ENCODE results near the gene LIX1L. TPM values are rescaled to one million over a fixed set of nuclear protein-coding genes. Genes with fewer than 3 reads are reported as not detected.

LIX1L gene
- total and polyA plus RNA-seq, 8 donors = 28.9 to 45.7 (median 41.9) TPM

DNA sequence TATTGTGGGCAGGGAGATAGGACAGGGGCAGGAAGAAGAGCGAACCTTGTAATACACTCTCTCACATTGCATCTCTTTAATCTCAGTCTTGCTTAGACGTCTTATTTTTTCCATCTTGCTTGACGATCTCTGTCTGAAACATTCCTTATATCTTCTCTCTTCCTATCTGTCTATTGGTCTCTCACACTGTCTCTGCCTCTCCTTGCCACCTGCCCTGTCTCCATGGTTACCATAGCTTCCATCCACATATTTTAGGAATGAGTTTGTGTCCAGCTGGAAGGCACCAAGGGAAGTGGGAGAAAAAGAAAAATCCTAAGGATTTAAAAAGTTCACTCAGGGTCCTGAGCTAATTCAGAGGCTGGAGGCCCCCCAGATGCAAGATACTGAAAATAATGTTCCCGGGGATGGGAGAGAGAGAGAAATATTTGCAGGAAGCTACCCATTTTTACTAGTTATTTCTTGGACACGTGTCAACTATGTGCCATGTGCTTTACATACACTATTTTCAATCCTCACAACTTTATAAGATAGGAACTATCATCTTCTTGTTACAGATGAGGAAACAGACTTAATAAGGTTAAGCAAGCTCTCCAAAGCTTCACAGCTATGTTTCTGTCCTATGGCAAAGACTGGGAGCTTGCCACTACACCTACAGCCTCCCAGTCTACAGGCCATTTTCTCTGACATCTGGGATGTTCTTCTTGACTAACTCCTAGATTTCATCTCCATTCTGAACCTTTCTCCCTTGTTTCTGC, 5.6 kb upstream of the LIX1L start:
- Histone ChIP-seq H3K9me3 (peaks cover 0 to 6% of the 10 kb centered on the region in 2 donors), H3K36me3 (no peaks in the 10 kb centered on the region), H3K27me3 (peaks cover 0 to 29% of the 10 kb centered on the region in 2 donors), H3K4me3 (peak overlapping the region; percentile 52 to 62), H3K4me1 (peaks cover 18 to 63% of the 10 kb centered on the region in 2 donors), H3K27ac (peak overlapping the region; percentile 83 to 91)
- no peak for DNase-seq
- ATAC-seq = no peak
- intact Hi-C loops (cut with DNase I) = no loop called here
- TF ChIP-seq CTCF (IDR thresholded peaks at IDR 0.05) = no peak

DNA sequence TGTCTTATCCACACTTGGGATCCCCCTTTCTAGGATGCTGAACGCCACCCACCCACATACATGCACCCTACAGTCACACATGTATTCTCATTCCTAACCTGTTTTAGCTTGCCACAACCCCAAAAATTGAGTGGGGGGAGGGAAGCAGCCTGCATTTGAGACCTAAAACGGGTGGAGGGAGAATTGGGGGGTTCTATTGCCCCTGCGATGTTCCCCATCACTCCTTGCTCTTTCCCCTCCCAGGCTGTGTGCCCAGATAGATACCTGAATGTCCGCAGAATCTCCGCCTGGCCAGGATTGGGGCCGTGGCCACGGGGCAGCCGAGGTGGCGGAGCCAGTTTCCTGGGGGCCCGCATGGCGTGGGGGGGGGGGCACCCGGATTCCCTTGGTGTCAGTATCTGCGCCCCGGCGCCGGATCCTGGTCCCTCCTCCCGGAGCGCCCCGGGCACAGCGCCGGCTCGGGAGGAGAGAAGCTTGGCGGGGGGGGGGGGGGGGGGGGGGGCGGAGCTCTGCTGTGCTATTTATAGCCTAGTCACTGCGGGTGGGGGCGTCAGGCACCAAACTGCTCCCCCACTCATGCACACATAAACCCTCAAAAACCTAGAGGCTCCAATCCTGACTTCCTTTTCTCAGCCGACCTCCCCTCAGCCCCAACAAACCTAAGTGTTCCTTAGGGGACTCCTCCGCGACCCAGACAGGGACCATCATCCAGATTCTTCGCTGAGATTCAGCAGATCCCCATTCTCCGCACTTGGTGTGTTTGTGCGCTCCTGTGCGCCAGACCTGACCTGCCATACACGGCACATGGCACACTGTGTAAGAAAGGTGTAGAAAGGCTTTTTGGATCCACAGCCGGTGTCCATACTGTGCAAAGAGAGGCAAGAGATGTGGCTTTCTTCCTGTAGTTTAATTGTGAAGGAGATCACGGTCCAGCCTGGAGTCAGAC, 4.6 kb upstream of the LIX1L start:
- TF ChIP-seq CTCF (IDR thresholded peaks at IDR 0.05) = no peak

GRCh38 chr1:145961425-145962156, 3.8 kb upstream of the LIX1L start:
- Histone ChIP-seq H3K4me3 (peak overlapping the region; percentile 58 to 63), H3K36me3 (no peaks in the 10 kb centered on the region), H3K27ac (peak overlapping the region in 1 of 2 donors; percentile 77), H3K9me3 (no peaks in the 10 kb centered on the region), H3K4me1 (peaks cover 22 to 75% of the 10 kb centered on the region in 2 donors), H3K27me3 (peaks cover 0 to 29% of the 10 kb centered on the region in 2 donors)
- DNase-seq (peak in 2 of 4 donors; percentile 61 to 89), ATAC-seq (no peak)
- intact Hi-C loops (cut with DNase I) = no loop called here
- no peak for TF ChIP-seq CTCF (IDR thresholded peaks at IDR 0.05)

More for the DNA sequence above, 4.6 kb upstream of the LIX1L start:
- DNase-seq (peak in 2 of 4 donors; percentile 52 to 84), ATAC-seq (peak; percentile 1)
- peak overlapping the region; percentile 26 to 83 for H3K27ac ChIP-seq
- H3K4me3 ChIP-seq = peak overlapping the region; percentile 58 to 63
- intact Hi-C loops (cut with DNase I) = no loop called here
- H3K27me3 ChIP-seq = peaks cover 0 to 29% of the 10 kb centered on the region in 2 donors
- no peaks in the 10 kb centered on the region for H3K36me3 ChIP-seq
- H3K9me3 ChIP-seq = peaks cover 0 to 4% of the 10 kb centered on the region in 2 donors
- peaks cover 22 to 68% of the 10 kb centered on the region in 2 donors for H3K4me1 ChIP-seq

DNA sequence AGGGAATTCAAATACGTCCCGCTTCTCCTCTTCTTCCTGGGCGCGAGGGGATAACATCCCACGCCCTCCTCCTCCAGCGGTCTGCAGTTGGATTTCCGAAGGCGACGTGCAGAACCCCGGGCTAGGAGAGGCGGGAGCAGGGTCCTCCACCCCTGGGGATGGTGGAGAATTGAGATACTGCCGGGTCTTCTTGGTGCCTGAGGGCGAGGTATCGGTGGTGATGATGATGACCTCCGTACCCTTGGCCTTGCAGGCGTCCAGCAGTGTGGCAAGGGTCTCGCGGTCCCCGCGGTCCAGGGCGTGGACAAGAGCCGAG, 3.2 kb upstream of the LIX1L start:
- Histone ChIP-seq H3K4me3 (peak overlapping the region; percentile 58 to 63), H3K36me3 (no peaks in the 10 kb centered on the region), H3K27ac (peak overlapping the region; percentile 77 to 82), H3K9me3 (no peaks in the 10 kb centered on the region), H3K4me1 (peaks cover 22 to 79% of the 10 kb centered on the region in 2 donors), H3K27me3 (peaks cover 0 to 29% of the 10 kb centered on the region in 2 donors)
- intact Hi-C loops (cut with DNase I) = no loop called here
- no peak for TF ChIP-seq CTCF (IDR thresholded peaks at IDR 0.05)
- no peak for ATAC-seq
- DNase-seq = no peak

All from left lung (tissue), 10 donors.